Measurements from ENCODE around the gene XPNPEP1. TPM values are rescaled to one million over a fixed set of nuclear protein-coding genes. Genes with fewer than 3 reads are reported as not detected.

XPNPEP1 gene
- total and polyA plus RNA-seq, 8 donors: 34.1 to 112 (median 72.8) TPM

- Histone ChIP-seq H3K27me3 (no peaks in the 10 kb centered on the region), H3K27ac (no peak overlapping the region), H3K4me3 (no peak overlapping the region), H3K9me3 (no peaks in the 10 kb centered on the region), H3K4me1 (peaks cover 0 to 7% (median 5%) of the 10 kb centered on the region in 3 donors), H3K36me3 (no peaks in the 10 kb centered on the region)
- DNase-seq (no peak), ATAC-seq (no peak), FAIRE-seq (no peak)
- WGBS, 2 donors: 87 to 91% methylated on average over 1 of the region's 1 CpG
- TF ChIP-seq CTCF (IDR thresholded peaks at IDR 0.05): no peak
- intact Hi-C loops (cut with DNase I): no loop called here
Measured at GRCh38 chr10:109932391-109932790, 9.1 kb upstream of the XPNPEP1 start.

- no peak for ATAC-seq
Measured at GRCh38 chr10:109931163-109931562, 7.9 kb upstream of the XPNPEP1 start.

GRCh38 chr10:109929501-109930219 is 6.3 kb upstream of the XPNPEP1 start:
- no peak for FAIRE-seq
- no peak for DNase-seq
- intact Hi-C loops (cut with DNase I): no loop called here
- Histone ChIP-seq H3K9me3 (no peaks in the 10 kb centered on the region), H3K36me3 (no peaks in the 10 kb centered on the region), H3K27ac (no peak overlapping the region), H3K27me3 (no peaks in the 10 kb centered on the region), H3K4me3 (no peak overlapping the region), H3K4me1 (peaks cover 6 to 7% (median 6%) of the 10 kb centered on the region in 3 donors)
- no peak for TF ChIP-seq CTCF (IDR thresholded peaks at IDR 0.05)
- no peak for ATAC-seq
- 55 to 58% methylated on average over 3 of the region's 3 CpGs for WGBS, 2 donors

More at GRCh38 chr10:109931163-109931562, 7.9 kb upstream of the XPNPEP1 start:
- H3K27me3 ChIP-seq: no peaks in the 10 kb centered on the region
- 93 to 100% methylated on average over 1 of the region's 1 CpG for WGBS, 2 donors
- no peaks in the 10 kb centered on the region for H3K36me3 ChIP-seq
- FAIRE-seq (no peak), DNase-seq (no peak)
- no peak overlapping the region for H3K27ac ChIP-seq
- peaks cover 0 to 7% (median 5%) of the 10 kb centered on the region in 3 donors for H3K4me1 ChIP-seq
- no peaks in the 10 kb centered on the region for H3K9me3 ChIP-seq
- H3K4me3 ChIP-seq: no peak overlapping the region
- no peak for TF ChIP-seq CTCF (IDR thresholded peaks at IDR 0.05)
- intact Hi-C loops (cut with DNase I): no loop called here

- Histone ChIP-seq H3K4me1 (peaks cover 7 to 15% (median 13%) of the 10 kb centered on the region in 3 donors), H3K36me3 (no peaks in the 10 kb centered on the region), H3K9me3 (no peaks in the 10 kb centered on the region), H3K4me3 (no peak overlapping the region), H3K27me3 (no peaks in the 10 kb centered on the region), H3K27ac (no peak overlapping the region)
- intact Hi-C loops (cut with DNase I): no loop called here
- DNase-seq (no peak), FAIRE-seq (no peak), ATAC-seq (no peak)
- TF ChIP-seq CTCF (IDR thresholded peaks at IDR 0.05): no peak
- WGBS, 2 donors: 84 to 88% methylated on average over 1 of the region's 1 CpG
Measured at GRCh38 chr10:109928475-109928891, 5.2 kb upstream of the XPNPEP1 start.

- no peak for TF ChIP-seq CTCF (IDR thresholded peaks at IDR 0.05)
- no peak overlapping the region for H3K4me3 ChIP-seq
- H3K4me1 ChIP-seq: peaks cover 7 to 18% (median 15%) of the 10 kb centered on the region in 3 donors
- H3K27me3 ChIP-seq: no peaks in the 10 kb centered on the region
- WGBS, 2 donors: 69 to 89% methylated on average over 2 of the region's 2 CpGs
- no peaks in the 10 kb centered on the region for H3K9me3 ChIP-seq
- intact Hi-C loops (cut with DNase I): no loop called here
- no peak overlapping the region for H3K27ac ChIP-seq
- FAIRE-seq (no peak), ATAC-seq (no peak), DNase-seq (no peak)
- no peaks in the 10 kb centered on the region for H3K36me3 ChIP-seq
Measured at GRCh38 chr10:109926825-109927224, 3.5 kb upstream of the XPNPEP1 start.
